Hepatocyte (in vitro differentiated cells): ENCODE results near the gene AGFG1. TPM values are rescaled to one million over a fixed set of nuclear protein-coding genes. Genes with fewer than 3 reads are reported as not detected.

Source experiments
- DNase-seq: peaks from one replicate; pipeline ENCODE4 v3.0.0-alpha.2; 2016; ENCODE audit warnings: low spot score
- H2AFZ ChIP-seq: fragments of 200-600 bp; sonication (generic); 2 replicates; pipeline ENCODE4 v1.6.0; 2016; ENCODE audit warnings: antibody characterized with exemption, mild to moderate bottlenecking
- H3K27ac ChIP-seq: fragments of 200-600 bp; sonication (generic); 2 replicates; pipeline ENCODE4 v1.5.1; 2016; ENCODE audit warnings: mild to moderate bottlenecking
- H3K27me3 ChIP-seq: fragments of 200-600 bp; sonication (generic); 2 replicates; pipeline ENCODE4 v1.6.1; 2016
- H3K36me3 ChIP-seq: fragments of 200-600 bp; sonication (generic); replicated peaks from 2 replicates; pipeline ENCODE4 v1.5.1; 2016; ENCODE audit warnings: low read depth; ENCODE audit not compliant: insufficient read depth
- H3K4me1 ChIP-seq: fragments of 200-600 bp; sonication (generic); 2 replicates; pipeline ENCODE4 v1.5.1; 2016; ENCODE audit warnings: mild to moderate bottlenecking, moderate library complexity; ENCODE audit not compliant: insufficient read depth
- H3K4me2 ChIP-seq: fragments of 200-600 bp; sonication (generic); 2 replicates; pipeline ENCODE4 v1.6.0; 2016
- H3K4me3 ChIP-seq: fragments of 200-600 bp; sonication (generic); 2 replicates; pipeline ENCODE4 v1.5.1; 2016; ENCODE audit warnings: mild to moderate bottlenecking
- H3K79me2 ChIP-seq: fragments of 200-600 bp; sonication (generic); 2 replicates; pipeline ENCODE4 v1.6.0; 2017; ENCODE audit warnings: mild to moderate bottlenecking
- H3K9me2 ChIP-seq: fragments of 200-600 bp; sonication (generic); replicated peaks from 2 replicates; pipeline ENCODE4 v1.6.0; 2017; ENCODE audit warnings: mild to moderate bottlenecking; ENCODE audit not compliant: insufficient read depth
- H3K9me3 ChIP-seq: fragments of 200-600 bp; sonication (generic); 2 replicates; pipeline ENCODE4 v1.5.1; 2016; ENCODE audit warnings: low read depth, mild to moderate bottlenecking
- H4K20me1 ChIP-seq: fragments of 200-600 bp; sonication (generic); 2 replicates; pipeline ENCODE4 v1.6.0; 2016; ENCODE audit warnings: mild to moderate bottlenecking; ENCODE audit not compliant: insufficient read depth, poor library complexity, severe bottlenecking
- CTCF ChIP-seq: fragments of 200-600 bp; sonication (generic); IDR thresholded peaks from 2 replicates; pipeline ENCODE4 v1.5.1; 2016; ENCODE audit warnings: antibody characterized with exemption, mild to moderate bottlenecking; ENCODE audit not compliant: poor library complexity
- EZH2 ChIP-seq: fragments of 200-600 bp; sonication (generic); IDR thresholded peaks from 2 replicates; pipeline ENCODE4 v1.6.1; 2016; ENCODE audit warnings: antibody characterized with exemption, mild to moderate bottlenecking, borderline replicate concordance
- EZH2phosphoT487 ChIP-seq: fragments of 200-600 bp; sonication (generic); IDR thresholded peaks from one replicate; pipeline ENCODE4 v1.6.1; 2018; ENCODE audit warnings: antibody characterized with exemption, mild to moderate bottlenecking, low read depth, moderate library complexity; ENCODE audit not compliant: unreplicated experiment, severe bottlenecking
- WGBS: methylation state at CpG from one replicate; pipeline ENCODE4 v1.1.6; 2016; ENCODE audit warnings: low lambda C conversion rate; ENCODE audit errors: missing lambda C conversion rate; 5-methylcytosine and 5-hydroxymethylcytosine counted together
- polyA plus RNA-seq: library from polyadenylated mRNA; unstranded; fragments of >200 nt; fragmentation: Nextera tagmentation; extraction: Ambion mirVana; gene quantifications from 2 replicates; pipeline ENCODE4 v1.2.1, GENCODE V29; 2016
- total RNA-seq: library from RNA; depleted of rRNA; stranded (reverse); fragments of >200 nt; gene quantifications from 2 replicates; pipeline ENCODE4 v1.2.3, GENCODE V29; 2014

Gene AGFG1
- total and polyA plus RNA-seq, 2 experiments from 2014 or later: 62.4 to 91.6 TPM

GRCh38 chr2:227592694-227593387, 120.9 kb downstream of the AGFG1 start:
- H4K20me1 ChIP-seq: no peaks in the 10 kb centered on the region
- no peak overlapping the region for H3K4me2 ChIP-seq
- no peaks in the 10 kb centered on the region for H3K27me3 ChIP-seq
- H3K79me2 ChIP-seq: no peaks in the 10 kb centered on the region
- no peaks in the 10 kb centered on the region for H3K36me3 ChIP-seq
- no peak overlapping the region for H2AFZ ChIP-seq
- H3K4me3 ChIP-seq: no peak overlapping the region
- TF ChIP-seq EZH2phosphoT487 (no peak), CTCF (no peak), EZH2 (no peak)
- no peak overlapping the region for H3K27ac ChIP-seq
- no peaks in the 10 kb centered on the region for H3K9me2 ChIP-seq
- WGBS: 92% methylated on average over 1 of the region's 1 CpG
- no peak for DNase-seq
- no peaks in the 10 kb centered on the region for H3K4me1 ChIP-seq
- H3K9me3 ChIP-seq: no peaks in the 10 kb centered on the region

GRCh38 chr2:227595797-227596196, 123.8 kb downstream of the AGFG1 start:
- WGBS: 82% methylated on average over 4 of the region's 4 CpGs
- no peak overlapping the region for H3K27ac ChIP-seq
- no peak overlapping the region for H3K4me3 ChIP-seq
- H3K79me2 ChIP-seq: no peaks in the 10 kb centered on the region
- no peaks in the 10 kb centered on the region for H4K20me1 ChIP-seq
- H3K9me2 ChIP-seq: no peaks in the 10 kb centered on the region
- no peaks in the 10 kb centered on the region for H3K9me3 ChIP-seq
- H3K4me1 ChIP-seq: no peaks in the 10 kb centered on the region
- H2AFZ ChIP-seq: no peak overlapping the region
- H3K4me2 ChIP-seq: no peak overlapping the region
- no peak for TF ChIP-seq CTCF
- no peak for TF ChIP-seq EZH2
- TF ChIP-seq EZH2phosphoT487: no peak
- H3K27me3 ChIP-seq: no peaks in the 10 kb centered on the region
- no peak for DNase-seq
- no peaks in the 10 kb centered on the region for H3K36me3 ChIP-seq

GRCh38 chr2:227597036-227597435, 125.1 kb downstream of the AGFG1 start:
- Histone ChIP-seq H3K27me3 (no peaks in the 10 kb centered on the region), H4K20me1 (no peaks in the 10 kb centered on the region), H3K9me2 (no peaks in the 10 kb centered on the region), H3K9me3 (no peaks in the 10 kb centered on the region), H3K36me3 (no peaks in the 10 kb centered on the region), H3K4me1 (no peaks in the 10 kb centered on the region), H2AFZ (no peak overlapping the region), H3K79me2 (no peaks in the 10 kb centered on the region), H3K4me2 (no peak overlapping the region), H3K27ac (no peak overlapping the region), H3K4me3 (no peak overlapping the region)
- TF ChIP-seq EZH2 (no peak), EZH2phosphoT487 (no peak), CTCF (no peak)
- DNase-seq: no peak
